ENCODE data around the gene ZNF362.

- TF ChIP-seq POLR2AphosphoS5 (IDR thresholded peaks at IDR 0.05; ENCODE audit: low read depth, low read length) (no peak), IRF3 (IDR thresholded peaks at IDR 0.05; ENCODE audit: low read depth, low read length) (no peak), TCF12 (IDR thresholded peaks at IDR 0.05) (no peak)
Measured at GRCh38 chr1:33267468-33268205, 11.3 kb downstream of the ZNF362 start.

All from SK-N-SH (cell line).